Measurements from ENCODE around the gene PARD3. TPM values are rescaled to one million over a fixed set of nuclear protein-coding genes. Genes with fewer than 3 reads are reported as not detected.

Gene PARD3
- total RNA-seq, 1 donor from 2014 or later, result 35.4 TPM

- Mint-ChIP-seq H3K9me3 (ENCODE audit: unreplicated experiment) (no peaks in the 10 kb centered on the region), H3K4me3 (ENCODE audit: unreplicated experiment) (no peak overlapping the region), H3K36me3 (ENCODE audit: low read depth, unreplicated experiment) (peaks cover 1% of the 10 kb centered on the region), H3K27me3 (ENCODE audit: low read depth, unreplicated experiment) (no peaks in the 10 kb centered on the region), H3K4me1 (ENCODE audit: low read depth, unreplicated experiment) (peaks cover 38% of the 10 kb centered on the region), H3K27ac (ENCODE audit: unreplicated experiment) (no peak overlapping the region)
- no peaks in the 10 kb centered on the region for H3K27me3 ChIP-seq (ENCODE audit: insufficient read depth, low read length)
- no peaks in the 10 kb centered on the region for H3K9me3 ChIP-seq (ENCODE audit: insufficient read depth, low read depth, low read length)
- no peak overlapping the region for H3K4me2 ChIP-seq (ENCODE audit: low read length)
- no peak overlapping the region for H2AFZ ChIP-seq (ENCODE audit: low read depth, low read length)
- DNase-seq (ENCODE audit: low read depth) (no peak), FAIRE-seq (no peak)
- TF ChIP-seq CTCF (IDR thresholded peaks at IDR 0.05; ENCODE audit: insufficient read depth, low read depth, low read length) (no peak), EZH2 (IDR thresholded peaks at IDR 0.05; ENCODE audit: insufficient read depth, low read length) (no peak)
- H3K27ac ChIP-seq (ENCODE audit: low read depth, low read length), result no peak overlapping the region
- peaks cover 48% of the 10 kb centered on the region for H4K20me1 ChIP-seq (ENCODE audit: insufficient read depth, low read length)
- no peaks in the 10 kb centered on the region for H3K36me3 ChIP-seq (ENCODE audit: insufficient read depth, low read length)
- peaks cover 28% of the 10 kb centered on the region for H3K4me1 ChIP-seq (ENCODE audit: insufficient read depth, low read length)
- H3K4me3 ChIP-seq (ENCODE audit: insufficient read depth, low read depth, low read length), result no peak overlapping the region
- peaks cover 48% of the 10 kb centered on the region for H3K79me2 ChIP-seq (ENCODE audit: insufficient read depth, low read length)
- no peak overlapping the region for H3K9ac ChIP-seq (ENCODE audit: low read length)
Observed at GRCh38 chr10:34717429-34717828, 97.7 kb downstream of the PARD3 start.

- H3K9me3 Mint-ChIP-seq (ENCODE audit: unreplicated experiment), result no peaks in the 10 kb centered on the region
- H3K36me3 Mint-ChIP-seq (ENCODE audit: low read depth, unreplicated experiment), result peaks cover 2% of the 10 kb centered on the region
- peak; percentile 14 for DNase-seq (ENCODE audit: low read depth)
- no peak overlapping the region for H3K27ac Mint-ChIP-seq (ENCODE audit: unreplicated experiment)
- no peaks in the 10 kb centered on the region for H3K27me3 ChIP-seq (ENCODE audit: insufficient read depth, low read length)
- H3K4me3 ChIP-seq (ENCODE audit: insufficient read depth, low read depth, low read length), result no peak overlapping the region
- peaks cover 49% of the 10 kb centered on the region for H3K79me2 ChIP-seq (ENCODE audit: insufficient read depth, low read length)
- peaks cover 39% of the 10 kb centered on the region for H3K4me1 Mint-ChIP-seq (ENCODE audit: low read depth, unreplicated experiment)
- no peak overlapping the region for H2AFZ ChIP-seq (ENCODE audit: low read depth, low read length)
- FAIRE-seq, result no peak
- TF ChIP-seq CTCF (IDR thresholded peaks at IDR 0.05; ENCODE audit: insufficient read depth, low read depth, low read length) (no peak), EZH2 (IDR thresholded peaks at IDR 0.05; ENCODE audit: insufficient read depth, low read length) (no peak)
- no peaks in the 10 kb centered on the region for H3K36me3 ChIP-seq (ENCODE audit: insufficient read depth, low read length)
- no peak overlapping the region for H3K4me3 Mint-ChIP-seq (ENCODE audit: unreplicated experiment)
- H4K20me1 ChIP-seq (ENCODE audit: insufficient read depth, low read length), result peaks cover 50% of the 10 kb centered on the region
- no peak overlapping the region for H3K9ac ChIP-seq (ENCODE audit: low read length)
- H3K4me2 ChIP-seq (ENCODE audit: low read length), result no peak overlapping the region
- no peaks in the 10 kb centered on the region for H3K27me3 Mint-ChIP-seq (ENCODE audit: low read depth, unreplicated experiment)
- peaks cover 28% of the 10 kb centered on the region for H3K4me1 ChIP-seq (ENCODE audit: insufficient read depth, low read length)
- no peak overlapping the region for H3K27ac ChIP-seq (ENCODE audit: low read depth, low read length)
- H3K9me3 ChIP-seq (ENCODE audit: insufficient read depth, low read depth, low read length), result no peaks in the 10 kb centered on the region
Observed at GRCh38 chr10:34716958-34717357, 98.1 kb downstream of the PARD3 start.

- no peak overlapping the region for H3K9ac ChIP-seq (ENCODE audit: low read length)
- peaks cover 2% of the 10 kb centered on the region for H3K36me3 Mint-ChIP-seq (ENCODE audit: low read depth, unreplicated experiment)
- H3K27me3 ChIP-seq (ENCODE audit: insufficient read depth, low read length), result no peaks in the 10 kb centered on the region
- no peak overlapping the region for H3K27ac Mint-ChIP-seq (ENCODE audit: unreplicated experiment)
- no peak for TF ChIP-seq CTCF (IDR thresholded peaks at IDR 0.05; ENCODE audit: insufficient read depth, low read depth, low read length)
- TF ChIP-seq EZH2 (IDR thresholded peaks at IDR 0.05; ENCODE audit: insufficient read depth, low read length), result no peak
- no peaks in the 10 kb centered on the region for H3K27me3 Mint-ChIP-seq (ENCODE audit: low read depth, unreplicated experiment)
- H3K9me3 ChIP-seq (ENCODE audit: insufficient read depth, low read depth, low read length), result no peaks in the 10 kb centered on the region
- no peak overlapping the region for H3K27ac ChIP-seq (ENCODE audit: low read depth, low read length)
- no peak overlapping the region for H2AFZ ChIP-seq (ENCODE audit: low read depth, low read length)
- H3K36me3 ChIP-seq (ENCODE audit: insufficient read depth, low read length), result no peaks in the 10 kb centered on the region
- DNase-seq (ENCODE audit: low read depth), result no peak
- H3K4me1 ChIP-seq (ENCODE audit: insufficient read depth, low read length), result peaks cover 21% of the 10 kb centered on the region
- FAIRE-seq, result no peak
- H3K4me1 Mint-ChIP-seq (ENCODE audit: low read depth, unreplicated experiment), result peaks cover 36% of the 10 kb centered on the region
- no peak overlapping the region for H3K4me3 ChIP-seq (ENCODE audit: insufficient read depth, low read depth, low read length)
- H3K4me3 Mint-ChIP-seq (ENCODE audit: unreplicated experiment), result no peak overlapping the region
- no peaks in the 10 kb centered on the region for H3K9me3 Mint-ChIP-seq (ENCODE audit: unreplicated experiment)
- peaks cover 53% of the 10 kb centered on the region for H4K20me1 ChIP-seq (ENCODE audit: insufficient read depth, low read length)
- peaks cover 56% of the 10 kb centered on the region for H3K79me2 ChIP-seq (ENCODE audit: insufficient read depth, low read length)
- no peak overlapping the region for H3K4me2 ChIP-seq (ENCODE audit: low read length)
Observed at GRCh38 chr10:34716234-34716633, 98.9 kb downstream of the PARD3 start.

Measured in astrocyte (in vitro differentiated cells and primary cell).